Mucosa of rectum (tissue), 2 donors: ENCODE results near the gene OR4N2.
"Not testable (repeated sequence)": the region's sequence is repeated elsewhere in the genome, so short reads cannot be mapped to it uniquely, and the experiment has no call there.

Experiments used
- H3K27ac ChIP-seq, 2 donors: one replicate each; pipeline ENCODE4 v1.7.0; 2013; ENCODE audit warnings: inconsistent platforms in 2 of 2, low read depth in 2 of 2, low read length in 2 of 2
- H3K27me3 ChIP-seq, 2 donors: one replicate each; pipeline ENCODE4 v1.7.0; 2013; ENCODE audit warnings: low read length in 2 of 2; ENCODE audit not compliant: control insufficient read depth in 2 of 2, insufficient read depth in 2 of 2
- H3K36me3 ChIP-seq, 2 donors: one replicate each; pipeline ENCODE4 v1.7.0; 2013; ENCODE audit warnings: low read length in 2 of 2; ENCODE audit not compliant: control insufficient read depth in 2 of 2, insufficient read depth in 2 of 2
- H3K4me1 ChIP-seq, 2 donors: one replicate each; pipeline ENCODE4 v1.7.0; 2013; ENCODE audit warnings: low read length in 2 of 2, mild to moderate bottlenecking in 1 of 2; ENCODE audit not compliant: control insufficient read depth in 2 of 2, insufficient read depth in 2 of 2
- H3K4me3 ChIP-seq, 2 donors: one replicate each; pipeline ENCODE4 v1.7.0; 2013; ENCODE audit warnings: low read length in 2 of 2
- H3K9ac ChIP-seq, 2 donors: one replicate each; pipeline ENCODE4 v1.7.0; 2013; ENCODE audit warnings: low read length in 2 of 2, low read depth in 1 of 2, mild to moderate bottlenecking in 1 of 2
- H3K9me3 ChIP-seq, 2 donors: one replicate each; pipeline ENCODE4 v1.7.0; 2013; ENCODE audit warnings: low read length in 2 of 2; ENCODE audit not compliant: control insufficient read depth in 2 of 2
- donor health status: healthy.
- donor health status: Normal muscosa, but diverticular disease.

Gene OR4N2

GRCh38 chr14:19803470-19803869 lies at the start of gene OR4N2:
TSS of gene OR4N2 (plus strand) at chr14:19803770. CDS start at chr14:19827449, 23,679 bp downstream.
- not testable (repeated sequence) for H3K36me3 ChIP-seq, H3K27me3 ChIP-seq, H3K27ac ChIP-seq, H3K9me3 ChIP-seq, H3K4me3 ChIP-seq, H3K4me1 ChIP-seq, H3K9ac ChIP-seq

- no peak overlapping the region for H3K27ac ChIP-seq
- no peaks in the 10 kb centered on the region for H3K4me1 ChIP-seq
- no peak overlapping the region for H3K9ac ChIP-seq
- no peaks in the 10 kb centered on the region for H3K27me3 ChIP-seq
- H3K36me3 ChIP-seq = no peaks in the 10 kb centered on the region
- H3K4me3 ChIP-seq = no peak overlapping the region
- H3K9me3 ChIP-seq = no peaks in the 10 kb centered on the region
Measured at GRCh38 chr14:19754172-19754571, 49.4 kb upstream of the OR4N2 start.

- not testable (repeated sequence) for H3K4me3 ChIP-seq, H3K27me3 ChIP-seq, H3K27ac ChIP-seq, H3K9ac ChIP-seq, H3K36me3 ChIP-seq, H3K9me3 ChIP-seq, H3K4me1 ChIP-seq
Measured at GRCh38 chr14:19771491-19771890, 32.1 kb upstream of the OR4N2 start.

- Histone ChIP-seq H3K9me3 (peaks cover 0 to 7% of the 10 kb centered on the region in 2 donors), H3K36me3 (no peaks in the 10 kb centered on the region), H3K27me3 (no peaks in the 10 kb centered on the region), H3K4me3 (no peak overlapping the region), H3K27ac (no peak overlapping the region), H3K4me1 (no peaks in the 10 kb centered on the region), H3K9ac (no peak overlapping the region)
Measured at GRCh38 chr14:19771895-19772430, 31.6 kb upstream of the OR4N2 start.

- not testable (repeated sequence) for H3K4me3 ChIP-seq, H3K9ac ChIP-seq, H3K27me3 ChIP-seq, H3K36me3 ChIP-seq, H3K9me3 ChIP-seq, H3K27ac ChIP-seq, H3K4me1 ChIP-seq
Measured at GRCh38 chr14:19772454-19772853, 31.1 kb upstream of the OR4N2 start.

- not testable (repeated sequence) for H3K9ac ChIP-seq, H3K4me3 ChIP-seq, H3K36me3 ChIP-seq, H3K27me3 ChIP-seq, H3K9me3 ChIP-seq, H3K4me1 ChIP-seq, H3K27ac ChIP-seq
Measured at GRCh38 chr14:19773204-19773603, 30.4 kb upstream of the OR4N2 start, which contains the start of gene OR4M1. TSS of gene OR4M1 (plus strand) at chr14:19773504. CDS start at chr14:19780323, 6,819 bp downstream.

GRCh38 chr14:19775587-19775986 lies 28.0 kb upstream of the OR4N2 start:
- Histone ChIP-seq H3K4me3 (no peak overlapping the region), H3K36me3 (no peaks in the 10 kb centered on the region), H3K9me3 (peaks cover 0 to 10% of the 10 kb centered on the region in 2 donors), H3K27ac (no peak overlapping the region), H3K9ac (no peak overlapping the region), H3K4me1 (no peaks in the 10 kb centered on the region), H3K27me3 (no peaks in the 10 kb centered on the region)

- not testable (repeated sequence) for H3K36me3 ChIP-seq, H3K9me3 ChIP-seq, H3K4me3 ChIP-seq, H3K4me1 ChIP-seq, H3K9ac ChIP-seq, H3K27ac ChIP-seq, H3K27me3 ChIP-seq
Measured at GRCh38 chr14:19785848-19786247, 17.7 kb upstream of the OR4N2 start.

- H3K27ac ChIP-seq, H3K9me3 ChIP-seq, H3K4me1 ChIP-seq, H3K9ac ChIP-seq, H3K4me3 ChIP-seq, H3K27me3 ChIP-seq, H3K36me3 ChIP-seq: not testable (repeated sequence)
Measured at GRCh38 chr14:19787318-19787717, 16.3 kb upstream of the OR4N2 start.

GRCh38 chr14:19788150-19788549 lies 15.4 kb upstream of the OR4N2 start:
- H3K4me3 ChIP-seq, H3K9me3 ChIP-seq, H3K9ac ChIP-seq, H3K36me3 ChIP-seq, H3K27me3 ChIP-seq, H3K4me1 ChIP-seq, H3K27ac ChIP-seq: not testable (repeated sequence)

- H3K9me3 ChIP-seq, H3K9ac ChIP-seq, H3K4me1 ChIP-seq, H3K27me3 ChIP-seq, H3K36me3 ChIP-seq, H3K27ac ChIP-seq, H3K4me3 ChIP-seq: not testable (repeated sequence)
Measured at GRCh38 chr14:19796520-19797108, 7.0 kb upstream of the OR4N2 start.
